OCI-LY1 (cell line): Measurements from ENCODE around the gene CD69.

Experiments used
- H2AFZ ChIP-seq: fragments of 200-600 bp; sonication (generic), shearing (Covaris generic); 2 replicates; pipeline ENCODE4 v1.6.0; 2014; ENCODE audit warnings: antibody characterized with exemption, mild to moderate bottlenecking, low read length
- H3F3A ChIP-seq: fragments of 200-600 bp; sonication (generic), shearing (Covaris generic); 2 replicates; pipeline ENCODE4 v1.6.0; 2014; ENCODE audit warnings: mild to moderate bottlenecking, antibody characterized with exemption, low read length, moderate library complexity; ENCODE audit not compliant: insufficient read depth
- H3K27ac ChIP-seq: fragments of 200-600 bp; sonication (generic); 2 replicates; pipeline ENCODE4 v1.5.1; 2014; ENCODE audit warnings: low read length, mixed run types, mild to moderate bottlenecking, low read depth; ENCODE audit not compliant: poor library complexity, severe bottlenecking
- H3K27me3 ChIP-seq: fragments of 200-600 bp; sonication (generic); 2 replicates; pipeline ENCODE4 v1.6.0; 2014; ENCODE audit warnings: antibody characterized with exemption, mild to moderate bottlenecking, low read length, moderate library complexity; ENCODE audit not compliant: insufficient read depth
- H3K36me3 ChIP-seq: fragments of 200-600 bp; sonication (generic); 2 replicates; pipeline ENCODE4 v1.6.1; 2014; ENCODE audit warnings: mild to moderate bottlenecking, antibody characterized with exemption, low read length, moderate library complexity, mixed read lengths; ENCODE audit not compliant: insufficient read depth
- H3K4me1 ChIP-seq: fragments of 200-600 bp; sonication (generic); 2 replicates; pipeline ENCODE4 v1.5.1; 2014; ENCODE audit warnings: mild to moderate bottlenecking, low read length, moderate library complexity; ENCODE audit not compliant: insufficient read depth, severe bottlenecking
- H3K4me2 ChIP-seq: fragments of 200-600 bp; sonication (generic), shearing (Covaris generic); 2 replicates; pipeline ENCODE4 v1.6.1; 2014; ENCODE audit warnings: low read length
- H3K4me3 ChIP-seq: fragments of 200-600 bp; sonication (generic); 2 replicates; pipeline ENCODE4 v1.5.1; 2014; ENCODE audit warnings: low read length, low read depth, mild to moderate bottlenecking, mixed read lengths; ENCODE audit not compliant: poor library complexity, severe bottlenecking
- H3K79me2 ChIP-seq: fragments of 200-600 bp; shearing (Covaris generic); 2 replicates; pipeline ENCODE4 v1.6.1; 2016; ENCODE audit warnings: mixed run types, low read length, mixed read lengths; ENCODE audit not compliant: insufficient read depth
- H3K9ac ChIP-seq: fragments of 200-600 bp; sonication (generic), shearing (Covaris generic); 2 replicates; pipeline ENCODE4 v1.6.1; 2014; ENCODE audit warnings: mild to moderate bottlenecking, low read length, mixed read lengths
- H3K9me2 ChIP-seq: fragments of 200-600 bp; sonication (generic), shearing (Covaris generic); 2 replicates; pipeline ENCODE4 v1.6.1; 2014; ENCODE audit warnings: low read depth, mild to moderate bottlenecking, low read length, mixed read lengths
- H3K9me3 ChIP-seq: fragments of 200-600 bp; shearing (Covaris generic); 2 replicates; pipeline ENCODE4 v1.6.1; 2014; ENCODE audit warnings: low read length, mixed read lengths
- H4K20me1 ChIP-seq: fragments of 200-600 bp; sonication (generic), shearing (Covaris generic); 2 replicates; pipeline ENCODE4 v1.6.0; 2016; ENCODE audit warnings: mild to moderate bottlenecking, low read length; ENCODE audit not compliant: insufficient read depth
- EZH2 ChIP-seq: fragments of 200-600 bp; sonication (generic), shearing (Covaris generic); IDR thresholded peaks from 2 replicates; pipeline ENCODE4 v1.8.0; 2017; ENCODE audit warnings: borderline replicate concordance, mixed run types, mild to moderate bottlenecking, antibody characterized with exemption, low read length, moderate library complexity, mixed read lengths
- TF ChIP-seq, protein P1 (sequence below): fragments of 200-600 bp; sonication (generic), shearing (Covaris generic); IDR thresholded peaks from 2 replicates; pipeline ENCODE4 v1.5.1; 2017; ENCODE audit warnings: mild to moderate bottlenecking, antibody characterized with exemption, low read length, moderate library complexity, mixed read lengths

CD69 gene

DNA sequence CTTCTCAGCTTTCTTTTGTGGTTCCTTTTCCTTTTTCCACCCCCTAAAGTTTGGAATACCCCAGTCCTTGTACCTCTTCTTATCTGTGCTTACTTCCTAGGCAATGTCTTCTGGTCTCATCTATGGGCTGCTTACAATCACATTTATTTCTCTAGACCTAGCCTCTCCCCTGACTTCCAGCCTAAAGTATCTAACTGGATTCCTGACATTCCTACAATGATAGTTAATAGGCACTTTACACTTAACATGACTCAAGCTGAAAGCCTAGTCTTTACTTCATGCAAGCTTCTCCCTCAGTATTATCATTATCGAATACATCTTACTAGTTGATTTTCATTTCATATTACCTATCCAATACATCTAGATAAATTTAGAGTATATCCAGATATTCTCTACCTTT, 49.0 kb downstream of the CD69 start:
- Histone ChIP-seq H3K9ac (no peak overlapping the region), H3F3A (no peaks in the 10 kb centered on the region), H3K27ac (no peak overlapping the region), H3K36me3 (no peaks in the 10 kb centered on the region), H3K27me3 (no peaks in the 10 kb centered on the region), H3K9me2 (no peaks in the 10 kb centered on the region), H3K9me3 (no peaks in the 10 kb centered on the region), H2AFZ (no peak overlapping the region), H3K4me2 (no peak overlapping the region), H4K20me1 (no peaks in the 10 kb centered on the region), H3K79me2 (no peaks in the 10 kb centered on the region), H3K4me3 (no peak overlapping the region), H3K4me1 (peaks cover 15% of the 10 kb centered on the region)
- TF ChIP-seq EZH2: no peak

DNA sequence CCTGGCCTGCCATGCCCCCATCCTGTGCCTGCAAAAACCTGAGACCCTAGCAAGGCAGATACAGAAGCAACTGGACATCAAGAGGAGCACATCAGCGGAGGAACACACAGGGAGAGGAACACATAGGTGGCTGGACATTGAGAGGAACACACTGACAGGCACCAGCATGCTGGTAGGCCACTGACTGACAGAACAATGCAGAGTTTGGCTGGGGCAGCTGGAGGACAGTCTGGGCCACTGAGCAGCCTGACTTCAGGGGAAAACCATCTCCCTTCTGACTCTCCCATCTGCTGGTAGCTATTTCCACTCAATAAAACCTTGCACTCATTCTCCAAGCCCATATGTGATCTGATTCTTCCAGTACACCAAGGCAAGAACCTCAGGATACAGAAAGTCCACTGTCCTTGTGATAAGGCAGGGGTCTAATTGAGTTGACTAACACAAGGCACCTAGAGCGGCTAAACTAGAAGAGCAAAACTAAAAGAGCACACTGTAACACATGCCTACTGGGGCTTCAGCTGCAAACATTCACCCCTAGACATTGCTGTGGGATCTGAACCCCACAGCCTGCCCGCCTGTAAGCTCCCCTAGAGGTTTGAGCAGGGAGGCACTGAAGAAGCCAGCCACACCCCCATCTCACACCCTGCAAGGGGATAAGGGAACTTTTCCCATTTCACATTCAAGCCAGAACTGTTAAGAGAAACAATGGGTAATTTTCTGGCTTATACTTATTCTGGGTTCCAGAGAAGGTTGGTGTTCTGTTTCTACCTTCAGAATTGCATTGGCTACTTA, 49.9 kb downstream of the CD69 start:
- H3K9me3 ChIP-seq: no peaks in the 10 kb centered on the region
- no peaks in the 10 kb centered on the region for H3K9me2 ChIP-seq
- H3K36me3 ChIP-seq: no peaks in the 10 kb centered on the region
- H3K4me3 ChIP-seq: no peak overlapping the region
- H3K4me2 ChIP-seq: no peak overlapping the region
- H3K27me3 ChIP-seq: no peaks in the 10 kb centered on the region
- H3K27ac ChIP-seq: no peak overlapping the region
- no peak overlapping the region for H2AFZ ChIP-seq
- H4K20me1 ChIP-seq: no peaks in the 10 kb centered on the region
- H3K79me2 ChIP-seq: no peaks in the 10 kb centered on the region
- no peak overlapping the region for H3K9ac ChIP-seq
- H3K4me1 ChIP-seq: peaks cover 23% of the 10 kb centered on the region
- no peaks in the 10 kb centered on the region for H3F3A ChIP-seq
- TF ChIP-seq, protein P1, sequence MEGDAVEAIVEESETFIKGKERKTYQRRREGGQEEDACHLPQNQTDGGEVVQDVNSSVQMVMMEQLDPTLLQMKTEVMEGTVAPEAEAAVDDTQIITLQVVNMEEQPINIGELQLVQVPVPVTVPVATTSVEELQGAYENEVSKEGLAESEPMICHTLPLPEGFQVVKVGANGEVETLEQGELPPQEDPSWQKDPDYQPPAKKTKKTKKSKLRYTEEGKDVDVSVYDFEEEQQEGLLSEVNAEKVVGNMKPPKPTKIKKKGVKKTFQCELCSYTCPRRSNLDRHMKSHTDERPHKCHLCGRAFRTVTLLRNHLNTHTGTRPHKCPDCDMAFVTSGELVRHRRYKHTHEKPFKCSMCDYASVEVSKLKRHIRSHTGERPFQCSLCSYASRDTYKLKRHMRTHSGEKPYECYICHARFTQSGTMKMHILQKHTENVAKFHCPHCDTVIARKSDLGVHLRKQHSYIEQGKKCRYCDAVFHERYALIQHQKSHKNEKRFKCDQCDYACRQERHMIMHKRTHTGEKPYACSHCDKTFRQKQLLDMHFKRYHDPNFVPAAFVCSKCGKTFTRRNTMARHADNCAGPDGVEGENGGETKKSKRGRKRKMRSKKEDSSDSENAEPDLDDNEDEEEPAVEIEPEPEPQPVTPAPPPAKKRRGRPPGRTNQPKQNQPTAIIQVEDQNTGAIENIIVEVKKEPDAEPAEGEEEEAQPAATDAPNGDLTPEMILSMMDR: no peak
- TF ChIP-seq EZH2: no peak

DNA sequence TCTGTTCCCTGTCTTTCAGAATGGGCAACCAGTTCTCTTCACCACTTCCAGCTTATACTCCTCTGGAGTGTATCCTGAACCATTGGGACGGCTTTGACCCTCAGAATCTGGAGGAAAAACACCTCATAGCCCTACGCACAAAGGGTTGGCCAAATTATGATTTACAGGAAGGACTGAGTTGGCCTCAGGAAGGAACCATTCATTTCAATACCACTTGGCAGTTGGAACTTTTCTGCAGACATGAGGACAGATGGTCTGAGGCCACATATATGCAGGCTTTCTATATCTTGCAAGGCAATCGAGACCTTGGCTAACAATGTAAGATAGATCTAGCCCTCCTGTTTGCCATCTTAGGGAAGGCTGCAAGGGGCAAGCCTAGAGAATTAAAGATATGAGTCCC, 51.8 kb downstream of the CD69 start:
- Histone ChIP-seq H3K36me3 (no peaks in the 10 kb centered on the region), H3K27me3 (no peaks in the 10 kb centered on the region), H3F3A (no peaks in the 10 kb centered on the region), H4K20me1 (no peaks in the 10 kb centered on the region), H3K4me1 (peaks cover 21% of the 10 kb centered on the region), H3K9me2 (no peaks in the 10 kb centered on the region), H3K9ac (no peak overlapping the region), H3K4me3 (no peak overlapping the region), H3K79me2 (no peaks in the 10 kb centered on the region), H3K27ac (no peak overlapping the region), H3K9me3 (no peaks in the 10 kb centered on the region), H3K4me2 (no peak overlapping the region), H2AFZ (no peak overlapping the region)
- no peak for TF ChIP-seq EZH2
- TF ChIP-seq, protein P1: no peak
